Duodenal mucosa (tissue), 2 donors: ENCODE results near the gene PXDC1.

Experiments
- H3K27ac ChIP-seq: one replicate; pipeline ENCODE4 v1.7.0; 2013; ENCODE audit warnings: low read depth, low read length
- H3K27me3 ChIP-seq, 2 donors: one replicate each; pipeline ENCODE4 v1.7.0; 2013; ENCODE audit warnings: low read length in 2 of 2, control low read depth in 1 of 2; ENCODE audit not compliant: insufficient read depth in 2 of 2, control insufficient read depth in 1 of 2
- H3K36me3 ChIP-seq, 2 donors: one replicate each; pipeline ENCODE4 v1.7.0; 2013; ENCODE audit warnings: low read length in 2 of 2, control low read depth in 1 of 2; ENCODE audit not compliant: insufficient read depth in 2 of 2, control insufficient read depth in 1 of 2
- H3K4me1 ChIP-seq, 2 donors: one replicate each; pipeline ENCODE4 v1.7.0; 2013; ENCODE audit warnings: low read length in 2 of 2, control low read depth in 1 of 2; ENCODE audit not compliant: insufficient read depth in 2 of 2, control insufficient read depth in 1 of 2
- H3K4me3 ChIP-seq, 2 donors: one replicate each; pipeline ENCODE4 v1.7.0; 2013; ENCODE audit warnings: low read length in 2 of 2, low read depth in 1 of 2
- H3K9ac ChIP-seq, 2 donors: one replicate each; pipeline ENCODE4 v1.7.0; 2013; ENCODE audit warnings: low read length in 2 of 2, low read depth in 1 of 2
- H3K9me3 ChIP-seq, 2 donors: one replicate each; pipeline ENCODE4 v1.7.0; 2013; ENCODE audit warnings: low read length in 2 of 2, control low read depth in 1 of 2; ENCODE audit not compliant: control insufficient read depth in 1 of 2

PXDC1 gene

DNA sequence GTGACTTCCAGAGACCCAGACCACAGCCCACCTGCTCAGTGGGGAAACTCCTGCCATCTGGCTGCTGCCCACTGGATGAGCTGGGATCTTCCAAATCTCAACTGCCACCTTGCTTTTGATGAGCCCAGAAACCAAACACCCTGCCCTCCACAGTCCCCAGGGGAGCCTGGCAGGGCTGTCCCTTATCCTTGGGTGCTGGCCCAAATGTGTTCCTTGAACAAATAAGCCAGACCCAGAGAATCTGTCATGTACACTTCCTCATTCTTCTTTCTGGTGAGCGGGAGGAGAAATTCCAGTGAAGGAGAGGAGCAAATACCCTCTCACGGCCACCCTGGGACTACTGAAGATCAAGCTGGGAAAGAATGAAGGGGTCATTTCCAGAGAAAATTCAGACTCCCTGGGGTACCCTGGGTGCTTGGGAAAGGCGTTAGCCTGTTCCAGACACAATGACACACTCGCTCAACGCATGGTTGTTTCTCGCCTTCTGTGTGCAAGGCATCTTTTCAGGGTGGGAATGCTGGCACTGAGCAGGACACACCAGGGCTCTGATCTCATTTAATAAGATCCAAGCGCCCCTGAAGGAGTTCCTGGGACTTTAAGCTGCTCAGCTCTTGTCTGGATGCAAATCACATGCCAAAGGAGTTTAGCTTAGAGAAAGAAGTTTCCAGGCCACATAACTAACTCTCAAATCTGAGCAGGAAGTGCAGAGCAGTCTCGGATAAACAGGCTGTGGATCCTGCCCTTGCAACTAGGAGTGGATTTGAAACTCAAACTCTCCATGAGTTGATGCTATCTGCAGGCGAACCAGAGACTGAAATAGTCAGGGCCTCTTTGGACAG is 38.5 kb downstream of the PXDC1 start:
- Histone ChIP-seq H3K36me3 (no peaks in the 10 kb centered on the region), H3K4me1 (no peaks in the 10 kb centered on the region), H3K9me3 (no peaks in the 10 kb centered on the region), H3K9ac (no peak overlapping the region), H3K27ac (no peak overlapping the region), H3K4me3 (no peak overlapping the region), H3K27me3 (no peaks in the 10 kb centered on the region)

DNA sequence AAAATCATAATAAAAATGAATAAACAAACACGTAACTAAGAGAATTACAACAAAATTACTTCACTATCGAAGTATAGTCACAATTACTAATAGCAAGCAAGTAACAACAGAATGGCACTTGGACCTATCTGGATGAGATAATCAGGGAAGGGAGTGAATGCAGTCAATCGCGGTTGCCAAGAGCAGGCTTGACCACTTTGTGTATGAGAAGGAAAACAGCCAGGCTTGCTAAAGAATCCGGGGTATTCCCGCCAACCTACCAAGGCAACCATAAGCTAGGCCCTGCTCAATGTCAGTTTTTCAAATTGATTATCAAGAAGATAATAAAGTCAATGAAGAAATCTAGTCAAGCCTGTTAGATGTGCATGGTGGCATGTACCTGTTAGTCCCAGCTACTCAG is 39.7 kb downstream of the PXDC1 start:
- H3K4me3 ChIP-seq = no peak overlapping the region
- no peaks in the 10 kb centered on the region for H3K9me3 ChIP-seq
- no peak overlapping the region for H3K27ac ChIP-seq
- no peaks in the 10 kb centered on the region for H3K27me3 ChIP-seq
- H3K4me1 ChIP-seq = no peaks in the 10 kb centered on the region
- H3K36me3 ChIP-seq = no peaks in the 10 kb centered on the region
- no peak overlapping the region for H3K9ac ChIP-seq

DNA sequence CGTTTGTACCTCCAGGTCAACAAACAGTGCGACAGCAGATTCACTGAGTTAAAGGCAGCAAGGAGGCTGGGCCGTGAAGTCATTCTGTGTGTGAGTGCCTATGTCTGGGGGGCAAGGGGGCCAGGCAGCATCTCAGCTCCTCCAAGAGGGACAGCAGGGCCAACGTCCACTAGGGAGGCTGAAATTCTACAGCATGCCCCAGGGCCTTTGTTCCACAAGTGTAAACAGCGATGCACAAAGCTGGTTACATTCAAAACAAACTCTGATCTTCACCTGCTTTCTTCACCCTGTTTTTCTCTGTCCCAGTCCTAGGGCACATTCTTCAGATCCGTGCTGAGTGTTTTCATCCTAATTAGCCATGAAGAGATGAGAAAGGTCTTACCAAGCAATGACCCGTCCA is 41.1 kb downstream of the PXDC1 start:
- H3K9ac ChIP-seq = no peak overlapping the region
- H3K4me1 ChIP-seq = no peaks in the 10 kb centered on the region
- no peaks in the 10 kb centered on the region for H3K27me3 ChIP-seq
- no peak overlapping the region for H3K27ac ChIP-seq
- no peak overlapping the region for H3K4me3 ChIP-seq
- H3K36me3 ChIP-seq = no peaks in the 10 kb centered on the region
- peaks cover 0 to 4% of the 10 kb centered on the region in 2 donors for H3K9me3 ChIP-seq

DNA sequence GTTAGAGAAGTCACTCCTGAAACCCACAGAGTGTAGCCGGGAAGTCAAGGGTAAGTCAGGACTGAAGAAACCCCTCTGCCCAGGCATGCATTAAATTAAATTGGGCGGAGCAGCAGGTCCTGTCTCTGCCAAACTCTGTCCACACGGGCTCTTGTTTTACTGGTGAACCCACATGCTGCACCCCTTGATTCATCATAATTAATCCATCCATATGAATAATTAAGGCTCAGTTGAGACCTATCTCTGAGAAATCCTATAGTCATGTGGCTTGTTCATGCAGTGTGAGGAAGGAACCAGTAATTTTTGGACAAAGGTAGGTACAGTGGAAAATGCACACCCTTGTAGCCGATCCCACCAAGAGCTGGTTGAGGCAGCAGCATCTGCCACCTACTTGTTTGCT is 43.0 kb downstream of the PXDC1 start:
- no peak overlapping the region for H3K4me3 ChIP-seq
- peaks cover 0 to 4% of the 10 kb centered on the region in 2 donors for H3K9me3 ChIP-seq
- H3K9ac ChIP-seq = no peak overlapping the region
- H3K36me3 ChIP-seq = no peaks in the 10 kb centered on the region
- no peak overlapping the region for H3K27ac ChIP-seq
- no peaks in the 10 kb centered on the region for H3K27me3 ChIP-seq
- no peaks in the 10 kb centered on the region for H3K4me1 ChIP-seq

DNA sequence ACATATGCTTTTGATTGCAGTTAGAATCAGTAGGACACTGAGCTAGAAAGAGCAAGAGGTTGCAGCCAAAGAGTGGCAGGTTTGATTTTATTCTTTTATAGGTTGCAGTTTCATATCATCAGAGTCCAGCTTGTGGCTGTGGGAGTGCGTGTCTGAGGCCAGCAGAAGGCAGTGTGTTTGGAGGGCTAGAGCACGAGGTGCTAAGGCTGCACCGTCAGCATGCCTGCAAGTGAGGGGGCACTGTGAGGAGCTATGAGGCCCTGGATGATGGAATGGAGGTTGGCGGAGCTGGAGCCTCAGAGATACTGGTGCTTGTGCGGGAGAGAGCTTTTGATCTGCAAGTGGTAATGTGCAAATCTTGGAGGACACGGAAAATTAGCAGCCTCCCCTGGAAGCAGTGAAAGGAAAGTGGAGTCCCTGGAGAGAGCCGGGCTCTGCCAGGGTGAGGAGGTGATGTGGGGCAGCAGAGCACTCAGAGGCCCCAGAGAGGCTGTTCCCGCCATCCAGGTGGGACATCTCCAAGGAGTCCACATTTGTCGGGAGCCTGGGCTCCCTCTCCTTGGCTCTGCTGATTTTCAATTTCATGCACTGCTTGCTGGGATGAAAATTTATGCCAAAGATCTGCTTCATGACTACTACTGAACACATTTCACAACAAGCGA is 43.6 kb downstream of the PXDC1 start:
- H3K4me3 ChIP-seq = no peak overlapping the region
- H3K27ac ChIP-seq = no peak overlapping the region
- H3K36me3 ChIP-seq = no peaks in the 10 kb centered on the region
- H3K9ac ChIP-seq = no peak overlapping the region
- H3K4me1 ChIP-seq = no peaks in the 10 kb centered on the region
- H3K27me3 ChIP-seq = no peaks in the 10 kb centered on the region
- peaks cover 0 to 4% of the 10 kb centered on the region in 2 donors for H3K9me3 ChIP-seq

DNA sequence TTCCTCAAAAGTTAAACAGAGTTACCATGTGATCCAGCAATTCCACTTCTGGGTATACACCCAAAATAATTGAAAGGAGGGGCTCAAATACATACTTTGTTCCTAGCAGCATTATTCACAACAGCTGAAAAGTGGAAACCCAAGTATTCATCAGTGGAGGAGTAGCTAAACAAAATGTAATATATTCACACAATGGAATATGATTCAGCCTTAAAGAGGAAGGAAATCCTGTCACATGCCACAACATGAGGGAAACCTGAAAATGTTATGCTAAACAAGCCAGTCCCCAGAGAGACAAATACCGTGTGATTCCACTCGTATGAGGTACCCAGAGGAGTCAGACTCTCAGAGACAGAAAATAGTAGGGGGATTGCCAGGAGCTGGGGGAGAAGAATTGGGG is 44.5 kb downstream of the PXDC1 start:
- H3K4me3 ChIP-seq = no peak overlapping the region
- H3K9me3 ChIP-seq = peaks cover 0 to 4% of the 10 kb centered on the region in 2 donors
- no peaks in the 10 kb centered on the region for H3K27me3 ChIP-seq
- no peak overlapping the region for H3K9ac ChIP-seq
- H3K27ac ChIP-seq = no peak overlapping the region
- no peaks in the 10 kb centered on the region for H3K36me3 ChIP-seq
- H3K4me1 ChIP-seq = no peaks in the 10 kb centered on the region

DNA sequence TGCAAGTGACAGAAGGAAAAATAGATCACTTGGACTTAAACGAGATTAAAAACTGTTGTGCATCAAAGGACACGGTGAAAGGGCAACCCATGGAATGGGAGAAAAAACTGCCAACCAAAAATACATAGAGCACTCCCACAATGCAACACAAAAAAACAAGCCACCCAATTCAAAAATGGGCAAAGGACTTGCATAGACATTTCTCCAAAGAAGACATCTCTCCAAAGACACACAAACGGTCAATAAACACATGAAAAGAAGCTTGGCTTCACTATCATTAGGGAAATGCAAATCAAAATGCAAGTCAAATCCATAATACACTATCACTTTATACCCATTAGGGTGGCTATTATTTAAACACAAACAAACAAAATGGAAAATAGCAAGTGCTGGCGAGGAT is 45.0 kb downstream of the PXDC1 start:
- no peaks in the 10 kb centered on the region for H3K4me1 ChIP-seq
- peaks cover 0 to 3% of the 10 kb centered on the region in 2 donors for H3K27me3 ChIP-seq
- no peak overlapping the region for H3K27ac ChIP-seq
- no peaks in the 10 kb centered on the region for H3K36me3 ChIP-seq
- no peak overlapping the region for H3K9ac ChIP-seq
- no peak overlapping the region for H3K4me3 ChIP-seq
- peaks cover 0 to 4% of the 10 kb centered on the region in 2 donors for H3K9me3 ChIP-seq

DNA sequence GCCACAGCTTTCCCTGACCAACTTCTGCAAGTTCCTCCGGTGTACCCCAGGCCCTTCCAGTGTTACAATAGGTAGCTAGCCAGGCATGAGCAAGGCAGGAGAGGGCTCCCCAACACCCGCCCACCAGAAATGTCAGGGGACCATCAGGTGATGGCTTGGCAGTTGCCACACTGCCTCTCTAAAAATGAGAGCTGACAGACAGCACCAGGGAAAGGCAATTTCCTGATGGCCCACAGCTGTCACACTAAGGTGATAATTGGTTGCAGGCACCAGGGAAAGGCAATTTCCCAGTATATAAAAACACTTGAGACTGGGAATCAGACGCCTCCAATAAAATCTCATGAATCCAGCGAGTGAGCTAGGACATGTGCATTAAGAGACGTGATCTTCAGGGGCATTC is 49.9 kb downstream of the PXDC1 start:
- H3K27me3 ChIP-seq = peaks cover 0 to 3% of the 10 kb centered on the region in 2 donors
- H3K36me3 ChIP-seq = no peaks in the 10 kb centered on the region
- no peaks in the 10 kb centered on the region for H3K4me1 ChIP-seq

DNA sequence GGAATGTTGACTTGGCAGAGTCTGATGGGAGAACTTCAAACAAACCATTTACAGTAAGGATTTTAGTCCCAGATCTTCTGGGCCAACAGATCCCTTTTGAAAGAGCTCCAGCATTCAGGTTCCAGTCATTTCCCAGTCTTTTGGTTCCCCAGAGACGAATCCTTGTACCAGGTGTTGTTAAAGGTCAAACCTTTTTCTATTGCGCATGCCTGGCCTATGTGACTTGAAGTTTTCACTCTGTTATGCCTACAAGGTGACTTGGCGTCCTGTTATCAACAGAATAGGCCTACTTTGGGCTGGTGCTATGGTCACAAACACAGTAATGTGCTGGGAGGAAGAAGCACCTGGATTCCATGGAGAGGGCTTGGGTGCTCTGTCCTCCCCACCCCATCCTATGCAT is 52.3 kb downstream of the PXDC1 start:
- Histone ChIP-seq H3K4me3 (no peak overlapping the region), H3K27ac (no peak overlapping the region), H3K27me3 (peaks cover 0 to 3% of the 10 kb centered on the region in 2 donors), H3K4me1 (no peaks in the 10 kb centered on the region), H3K36me3 (no peaks in the 10 kb centered on the region), H3K9ac (no peak overlapping the region), H3K9me3 (peaks cover 0 to 5% of the 10 kb centered on the region in 2 donors)

More for the DNA sequence above, 49.9 kb downstream of the PXDC1 start:
- Histone ChIP-seq H3K27ac (no peak overlapping the region), H3K9ac (no peak overlapping the region), H3K9me3 (peaks cover 4 to 5% of the 10 kb centered on the region in 2 donors), H3K4me3 (no peak overlapping the region)

DNA sequence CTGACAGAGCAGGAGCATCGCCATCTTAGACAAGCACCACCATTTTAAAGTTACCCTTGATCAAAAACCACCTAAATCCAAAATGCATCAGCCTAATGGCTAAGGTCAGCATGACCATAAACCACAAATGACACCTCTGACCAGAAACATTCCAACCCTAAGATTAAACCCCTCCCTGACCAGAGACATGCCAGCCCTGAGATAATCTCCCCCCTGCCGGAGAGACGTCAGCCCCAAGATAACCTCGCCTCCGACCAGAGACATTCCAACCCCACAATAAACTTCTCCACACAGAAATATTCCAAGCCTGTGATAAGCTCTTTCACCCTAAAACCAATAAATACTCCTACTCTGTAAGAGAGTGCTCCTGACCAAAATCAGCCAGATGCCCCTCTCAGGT is 53.5 kb downstream of the PXDC1 start:
- H3K27ac ChIP-seq = no peak overlapping the region
- H3K27me3 ChIP-seq = peaks cover 0 to 3% of the 10 kb centered on the region in 2 donors
- H3K36me3 ChIP-seq = no peaks in the 10 kb centered on the region
- H3K9me3 ChIP-seq = peaks cover 0 to 5% of the 10 kb centered on the region in 2 donors
- no peak overlapping the region for H3K4me3 ChIP-seq
- no peaks in the 10 kb centered on the region for H3K4me1 ChIP-seq
- no peak overlapping the region for H3K9ac ChIP-seq
